GM19324 (cell line): ENCODE results near the gene DNAH14.
"Not testable (repeated sequence)": the region's sequence is repeated elsewhere in the genome, so short reads cannot be mapped to it uniquely, and the experiment has no call there.

ENCODE experiments used
- ATAC-seq: cut with Tn5 transposase; IDR thresholded peaks from one replicate; pipeline ENCODE4 v1.9.1; 2021; ENCODE audit warnings: mild to moderate bottlenecking, moderate library complexity; ENCODE audit not compliant: unreplicated experiment, low FRiP score

The DNAH14 gene

DNA sequence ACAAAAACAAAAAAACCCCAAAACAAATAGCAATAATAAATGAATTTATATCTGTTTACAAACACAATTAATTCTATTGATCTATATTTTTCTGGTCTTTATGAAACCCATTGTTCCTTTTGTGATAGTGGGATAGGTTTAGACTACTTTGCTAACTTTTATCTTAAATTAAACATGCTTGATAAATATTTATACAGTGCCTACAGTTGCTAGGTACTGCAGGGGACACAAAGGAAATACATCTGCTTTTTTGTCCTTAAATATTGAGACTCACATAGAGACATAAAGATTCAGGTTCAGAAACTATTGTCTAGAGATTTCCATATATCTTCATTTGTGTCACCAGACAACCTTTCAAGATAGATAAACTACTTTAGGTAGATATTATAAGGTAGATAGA lies 8.5 kb upstream of the DNAH14 start:
- no peak for ATAC-seq

DNA sequence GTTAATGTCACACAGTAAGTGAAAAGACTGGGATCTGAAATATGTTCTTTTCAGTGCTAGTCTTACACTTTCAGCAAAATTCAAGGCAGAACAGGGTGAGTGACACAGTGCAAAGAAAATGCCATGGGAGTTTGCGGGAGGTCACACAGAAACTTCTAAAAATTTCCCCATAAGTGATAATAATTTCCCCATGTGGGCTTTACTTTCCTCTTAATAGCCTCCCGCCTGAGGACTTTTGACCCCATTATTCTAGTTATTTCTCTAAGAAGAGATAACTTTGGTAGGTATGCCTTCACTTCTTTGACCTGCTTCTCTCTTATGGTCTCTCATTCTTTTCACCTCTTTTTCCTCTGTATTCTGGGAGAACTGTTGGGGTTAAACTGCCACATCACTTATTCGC lies 8.1 kb upstream of the DNAH14 start:
- ATAC-seq: no peak

- ATAC-seq: peak; percentile 48
Measured at GRCh38 chr1:224922404-224923164, 6.9 kb upstream of the DNAH14 start.

DNA sequence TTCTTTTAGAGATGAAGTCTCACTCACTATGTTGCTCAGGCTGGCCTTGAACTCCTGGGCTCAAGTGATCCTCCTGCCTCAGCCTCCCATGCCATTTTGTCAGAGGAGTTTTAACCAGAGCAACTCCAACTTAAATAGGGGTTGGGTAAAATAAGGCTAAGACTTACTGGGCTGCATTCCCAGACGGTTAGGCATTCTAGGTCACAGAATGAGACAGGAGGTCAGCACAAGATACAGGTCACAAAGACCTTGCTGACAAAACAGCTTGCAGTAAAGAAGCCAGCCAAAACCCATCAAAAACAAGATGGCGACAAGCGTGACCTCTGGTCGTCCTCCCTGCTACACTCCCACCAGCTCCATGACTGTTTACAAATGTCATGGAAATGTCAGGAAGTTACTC lies 5.7 kb upstream of the DNAH14 start:
- no peak for ATAC-seq

- ATAC-seq: not testable (repeated sequence)
Measured at GRCh38 chr1:224927631-224928030, 1.8 kb upstream of the DNAH14 start.

DNA sequence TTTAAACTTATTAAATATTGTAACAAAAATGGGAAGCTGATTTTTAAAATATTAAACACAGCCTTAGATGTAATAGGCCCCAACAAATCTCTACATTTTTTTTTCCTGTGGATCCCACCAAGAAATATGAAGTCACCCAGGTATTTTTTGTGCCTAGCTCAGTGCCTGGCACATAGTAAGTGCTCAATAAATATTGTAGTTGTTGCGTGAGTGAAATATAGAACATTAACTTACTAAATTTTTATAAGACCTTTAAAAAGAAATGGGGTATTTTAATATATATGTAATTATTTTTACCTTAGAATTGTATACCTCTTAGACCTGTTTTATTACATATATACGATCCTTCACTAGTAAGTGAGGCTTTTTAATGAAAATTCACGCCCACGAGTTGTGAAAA lies 569 bp upstream of the DNAH14 start:
- ATAC-seq: no peak

GRCh38 chr1:224931605-224932004 lies 2.1 kb downstream of the DNAH14 start:
- ATAC-seq: no peak

DNA sequence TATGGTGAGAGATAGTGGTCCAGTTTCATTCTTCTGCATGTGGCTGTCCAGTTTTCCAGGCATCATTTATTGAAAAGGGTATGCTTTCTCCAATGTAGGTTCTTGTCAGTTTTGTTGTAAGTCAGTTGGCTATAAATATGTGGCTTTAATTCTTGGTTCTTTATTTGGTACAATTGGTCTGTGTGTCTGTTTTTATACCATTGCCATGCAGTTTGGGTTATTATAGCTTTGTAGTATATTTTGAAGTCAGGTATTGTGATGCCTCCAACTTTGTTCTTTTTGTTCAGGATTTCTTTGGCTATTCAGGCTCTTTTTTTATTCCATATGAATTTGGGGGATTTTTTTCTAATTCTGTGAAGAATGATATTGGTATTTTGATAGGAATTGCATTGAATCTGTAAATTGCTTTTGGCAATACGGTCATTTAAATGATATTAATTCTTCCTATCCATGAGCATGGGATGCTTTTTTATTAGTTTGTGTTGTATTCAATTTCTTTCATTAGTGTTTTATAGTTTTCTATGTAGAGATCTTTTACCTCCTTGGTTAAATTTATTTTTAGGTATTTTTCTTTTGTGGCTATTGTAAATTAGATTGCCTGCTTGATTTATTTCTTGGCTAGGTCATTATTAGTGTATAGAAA lies 3.3 kb downstream of the DNAH14 start:
- no peak for ATAC-seq

DNA sequence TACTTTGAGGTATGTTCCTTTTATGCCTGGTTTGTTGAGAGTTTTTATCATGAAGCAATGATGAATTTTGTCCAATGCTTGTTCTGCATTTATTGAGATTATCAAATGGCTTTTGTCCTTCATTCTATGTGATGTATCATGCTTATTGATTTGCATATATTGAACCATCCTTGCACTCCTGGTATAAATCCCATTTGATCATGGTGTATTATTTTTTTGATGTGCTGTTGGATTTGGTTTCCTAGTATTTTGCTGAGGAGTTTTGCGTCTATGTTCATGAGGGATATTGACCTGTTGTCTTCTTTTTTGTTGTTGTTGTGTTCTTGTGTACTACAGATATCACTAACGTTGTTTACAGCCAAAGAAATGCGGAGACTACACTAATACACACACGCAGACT lies 4.1 kb downstream of the DNAH14 start:
- ATAC-seq: no peak

DNA sequence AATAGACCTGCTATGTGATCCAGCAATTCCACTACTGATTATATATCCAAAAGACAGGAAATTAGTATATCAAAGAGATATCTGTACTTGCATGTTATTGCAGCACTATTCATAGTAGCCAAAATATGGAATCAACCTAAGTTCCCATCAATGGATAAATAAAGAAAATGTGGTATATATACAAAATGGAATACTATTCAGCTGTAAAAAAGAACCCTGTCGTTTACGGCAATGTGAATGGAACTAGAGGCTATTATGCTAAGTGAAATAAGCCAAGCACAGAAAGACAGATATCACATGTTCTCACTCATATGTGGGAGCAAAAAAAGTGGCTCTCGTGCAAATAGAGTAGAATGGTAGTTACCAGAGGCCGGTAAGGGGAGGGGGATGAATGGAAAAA lies 9.2 kb downstream of the DNAH14 start:
- no peak for ATAC-seq

GRCh38 chr1:224939844-224940425 lies 10.5 kb downstream of the DNAH14 start:
- ATAC-seq: no peak

- ATAC-seq: not testable (repeated sequence)
Measured at GRCh38 chr1:224940735-224941134, 11.3 kb downstream of the DNAH14 start.

DNA sequence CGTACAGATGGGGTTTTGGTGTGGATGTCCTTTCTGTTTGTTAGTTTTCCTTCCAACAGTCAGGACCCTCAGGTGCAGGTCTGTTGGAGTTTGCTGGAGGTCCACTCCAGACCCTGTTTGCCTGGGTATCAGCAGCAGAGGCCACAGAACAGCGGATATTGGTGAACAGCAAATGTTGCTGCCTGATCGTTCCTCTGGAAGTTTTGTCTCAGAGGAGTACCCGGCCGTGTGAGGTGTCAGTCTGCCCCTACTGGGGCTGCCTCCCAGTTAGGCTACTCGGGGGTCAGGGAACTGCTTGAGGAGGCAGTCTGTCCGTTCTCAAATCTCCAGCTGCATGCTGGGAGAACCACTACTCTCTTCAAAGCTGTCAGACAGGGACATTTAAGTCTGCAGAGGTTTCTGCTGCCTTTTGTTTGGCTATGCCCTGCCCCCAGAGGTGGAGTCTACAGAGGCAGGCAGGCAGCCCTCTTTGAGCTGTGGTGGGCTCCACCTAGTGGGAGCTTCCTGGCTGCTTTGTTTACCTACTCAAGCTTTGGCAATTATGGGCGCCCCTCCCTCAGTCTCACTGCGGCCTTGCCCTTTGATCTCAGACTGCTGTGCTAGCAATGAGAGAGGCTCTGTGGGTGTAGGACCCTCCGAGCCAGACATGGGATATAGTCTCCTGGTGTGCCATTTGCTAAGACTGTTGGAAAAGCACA lies 16.3 kb downstream of the DNAH14 start:
- ATAC-seq: not testable (repeated sequence)

GRCh38 chr1:224946349-224946691 lies 16.8 kb downstream of the DNAH14 start:
- ATAC-seq: not testable (repeated sequence)

DNA sequence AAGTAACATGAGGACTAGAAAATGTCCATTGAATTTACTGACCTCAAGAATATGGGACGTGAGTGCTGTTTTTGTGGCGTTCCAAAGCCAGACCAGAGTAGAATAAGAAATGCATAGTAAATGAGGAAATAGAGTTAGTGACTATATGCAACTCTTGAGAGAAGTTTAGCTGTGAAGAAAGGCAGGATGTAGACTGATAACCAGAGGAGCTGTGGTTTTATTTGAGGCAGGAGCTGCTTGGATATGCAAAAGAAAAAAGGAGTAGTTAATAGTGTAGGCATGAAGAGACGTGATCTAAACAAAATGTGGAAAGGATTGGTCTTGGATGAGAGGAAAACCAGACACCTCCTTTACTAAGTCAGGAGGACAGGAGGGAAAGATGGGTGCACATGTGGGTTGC lies 28.2 kb downstream of the DNAH14 start:
- ATAC-seq: no peak

DNA sequence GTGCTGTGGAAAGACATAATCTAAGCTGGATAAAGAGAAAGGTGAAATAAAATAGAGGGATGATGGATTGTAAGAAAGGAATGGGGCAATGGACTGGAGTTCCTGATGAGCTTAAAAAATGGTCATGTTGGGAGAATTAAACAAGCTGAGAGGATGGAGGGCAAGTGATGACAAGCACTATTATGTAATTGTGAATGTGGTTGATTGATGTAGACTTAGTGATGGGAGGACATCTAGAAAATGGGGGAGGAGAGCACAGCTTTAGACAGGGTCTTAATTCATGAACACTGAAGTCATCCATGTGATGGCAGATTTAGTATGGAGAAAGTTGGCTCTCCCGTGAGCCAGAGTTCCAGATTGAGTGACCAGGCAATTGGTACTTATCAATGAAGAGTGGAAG lies 29.0 kb downstream of the DNAH14 start:
- ATAC-seq: no peak

- ATAC-seq: no peak
Measured at GRCh38 chr1:224959115-224959514, 29.6 kb downstream of the DNAH14 start.

- ATAC-seq: no peak
Measured at GRCh38 chr1:224959656-224960055, 30.2 kb downstream of the DNAH14 start.

DNA sequence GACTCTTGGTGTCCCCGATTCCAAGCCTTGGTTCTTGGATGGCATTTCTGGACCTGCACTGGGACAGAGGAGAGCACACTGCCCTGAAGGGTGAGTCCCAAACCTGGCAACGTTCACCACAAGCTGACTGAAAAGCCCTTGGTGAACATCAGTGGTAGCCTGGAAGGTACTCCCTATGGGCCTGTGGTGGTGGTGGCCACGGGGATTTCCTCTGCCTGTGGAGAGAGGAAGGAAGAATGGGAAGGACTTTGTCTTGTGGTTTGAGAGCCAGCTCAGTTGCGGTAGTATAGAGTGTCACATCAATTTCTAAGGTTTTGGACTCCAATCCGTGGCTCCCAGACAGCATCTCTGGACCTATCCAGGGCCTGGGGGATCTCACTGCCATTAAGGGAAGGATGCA lies 50.7 kb downstream of the DNAH14 start:
- ATAC-seq: no peak

DNA sequence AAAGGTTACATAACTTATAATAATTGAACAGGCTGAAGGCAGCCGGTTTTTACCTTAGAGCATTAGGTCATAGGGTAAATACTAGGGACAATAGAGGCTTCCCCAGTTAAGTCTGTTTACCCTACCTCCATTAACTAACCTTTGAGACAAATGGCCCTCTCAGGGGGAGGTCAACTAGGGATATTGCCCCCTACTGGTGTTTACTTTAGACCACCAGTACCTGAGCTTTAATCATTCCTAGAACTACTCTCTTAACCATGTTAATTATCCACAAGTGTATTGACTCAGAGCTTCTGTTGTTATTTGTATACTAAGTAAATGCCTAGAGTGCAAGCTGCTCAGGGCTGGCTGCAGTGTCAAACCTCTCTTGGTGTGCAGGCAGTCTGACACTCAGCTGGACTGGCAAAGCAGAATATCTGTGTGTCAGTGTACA lies 52.5 kb downstream of the DNAH14 start:
- ATAC-seq: not testable (repeated sequence)

DNA sequence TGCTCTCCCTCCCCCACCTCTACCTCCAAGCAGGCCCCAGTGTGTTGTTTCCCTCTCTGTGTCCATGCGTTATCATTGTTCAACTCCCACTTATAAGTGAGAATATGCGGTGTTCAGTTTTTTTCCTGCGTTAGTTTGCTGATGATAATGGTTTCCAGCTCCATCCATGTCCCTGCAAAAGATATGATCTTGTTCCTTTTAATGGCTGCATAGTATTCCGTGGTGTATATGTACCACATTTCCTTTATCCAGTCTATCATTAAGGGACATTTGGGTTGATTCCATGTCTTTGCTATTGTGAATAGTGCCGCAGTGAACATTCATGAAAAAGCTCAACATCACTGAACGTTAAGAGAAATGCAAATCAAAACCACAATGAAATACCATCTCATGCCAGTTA lies 58.6 kb downstream of the DNAH14 start:
- no peak for ATAC-seq
